IPS-15b (cell line): Measurements from ENCODE around the gene VWA7.
A peak's percentile ranks its signal among the peaks of the same experiment; 100 is the strongest.
"Not testable (repeated sequence)": the region's sequence is repeated elsewhere in the genome, so short reads cannot be mapped to it uniquely, and the experiment has no call there.

Experiments used
- H3K27me3 ChIP-seq: one replicate; pipeline ENCODE4 v1.6.1; 2013; ENCODE audit warnings: low read length; ENCODE audit not compliant: control insufficient read depth, insufficient read depth
- H3K36me3 ChIP-seq: one replicate; pipeline ENCODE4 v1.6.1; 2013; ENCODE audit warnings: low read length; ENCODE audit not compliant: control insufficient read depth, insufficient read depth
- H3K4me1 ChIP-seq: one replicate; pipeline ENCODE4 v1.6.1; 2013; ENCODE audit warnings: mild to moderate bottlenecking, low read length; ENCODE audit not compliant: control insufficient read depth, insufficient read depth
- H3K4me3 ChIP-seq: one replicate; pipeline ENCODE4 v1.5.1; 2013; ENCODE audit warnings: low read depth, low read length
- H3K9ac ChIP-seq: one replicate; pipeline ENCODE4 v1.6.1; 2013; ENCODE audit warnings: low read depth, mild to moderate bottlenecking, low read length
- H3K9me3 ChIP-seq: one replicate; pipeline ENCODE4 v1.6.1; 2013; ENCODE audit warnings: mild to moderate bottlenecking, low read length; ENCODE audit not compliant: control insufficient read depth, insufficient read depth

The VWA7 gene, protein sequence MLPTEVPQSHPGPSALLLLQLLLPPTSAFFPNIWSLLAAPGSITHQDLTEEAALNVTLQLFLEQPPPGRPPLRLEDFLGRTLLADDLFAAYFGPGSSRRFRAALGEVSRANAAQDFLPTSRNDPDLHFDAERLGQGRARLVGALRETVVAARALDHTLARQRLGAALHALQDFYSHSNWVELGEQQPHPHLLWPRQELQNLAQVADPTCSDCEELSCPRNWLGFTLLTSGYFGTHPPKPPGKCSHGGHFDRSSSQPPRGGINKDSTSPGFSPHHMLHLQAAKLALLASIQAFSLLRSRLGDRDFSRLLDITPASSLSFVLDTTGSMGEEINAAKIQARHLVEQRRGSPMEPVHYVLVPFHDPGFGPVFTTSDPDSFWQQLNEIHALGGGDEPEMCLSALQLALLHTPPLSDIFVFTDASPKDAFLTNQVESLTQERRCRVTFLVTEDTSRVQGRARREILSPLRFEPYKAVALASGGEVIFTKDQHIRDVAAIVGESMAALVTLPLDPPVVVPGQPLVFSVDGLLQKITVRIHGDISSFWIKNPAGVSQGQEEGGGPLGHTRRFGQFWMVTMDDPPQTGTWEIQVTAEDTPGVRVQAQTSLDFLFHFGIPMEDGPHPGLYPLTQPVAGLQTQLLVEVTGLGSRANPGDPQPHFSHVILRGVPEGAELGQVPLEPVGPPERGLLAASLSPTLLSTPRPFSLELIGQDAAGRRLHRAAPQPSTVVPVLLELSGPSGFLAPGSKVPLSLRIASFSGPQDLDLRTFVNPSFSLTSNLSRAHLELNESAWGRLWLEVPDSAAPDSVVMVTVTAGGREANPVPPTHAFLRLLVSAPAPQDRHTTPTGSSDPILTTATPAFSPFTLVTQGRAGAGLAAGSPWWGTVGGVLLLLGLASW

DNA sequence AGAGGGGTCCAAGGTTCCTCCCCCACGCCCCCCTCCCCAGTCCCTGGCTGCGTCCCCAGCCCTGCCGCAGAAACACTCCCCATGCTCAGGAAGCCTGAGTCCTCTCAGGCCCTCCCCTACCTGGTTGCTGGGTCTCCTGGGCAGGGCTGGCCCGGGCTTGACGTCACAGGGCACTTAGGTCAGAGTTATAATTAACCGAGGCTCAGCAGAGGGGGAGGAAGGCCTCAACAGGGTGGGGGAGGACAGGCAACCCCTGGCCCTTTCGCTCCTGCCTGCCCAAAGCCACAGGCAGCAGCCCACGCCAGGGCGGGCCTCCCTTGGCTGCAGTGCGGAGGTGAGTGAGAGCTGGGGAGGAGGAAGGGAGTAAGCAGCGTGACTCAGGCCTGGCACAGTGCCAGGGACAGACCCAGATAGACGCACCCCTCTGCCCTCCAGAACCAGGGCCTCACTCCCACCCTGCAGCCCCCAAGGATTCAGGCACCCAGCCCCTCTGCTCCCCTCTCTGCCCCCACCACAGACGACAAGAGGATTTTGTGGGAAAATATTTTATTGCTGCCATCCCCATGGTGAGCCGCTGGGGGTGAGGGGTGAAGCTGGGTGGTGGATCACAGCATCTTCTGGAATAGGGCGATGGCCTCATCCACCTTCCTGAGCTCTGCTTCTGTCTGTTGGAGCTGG lies at the start of gene VWA7:
TSS of gene VWA7 (minus strand) at position 340 of the 678 bp plus-strand sequence. CDS start 549 bp downstream, outside the sequence.
- H3K4me3 ChIP-seq, result no peak within 1 kb of the TSS

DNA sequence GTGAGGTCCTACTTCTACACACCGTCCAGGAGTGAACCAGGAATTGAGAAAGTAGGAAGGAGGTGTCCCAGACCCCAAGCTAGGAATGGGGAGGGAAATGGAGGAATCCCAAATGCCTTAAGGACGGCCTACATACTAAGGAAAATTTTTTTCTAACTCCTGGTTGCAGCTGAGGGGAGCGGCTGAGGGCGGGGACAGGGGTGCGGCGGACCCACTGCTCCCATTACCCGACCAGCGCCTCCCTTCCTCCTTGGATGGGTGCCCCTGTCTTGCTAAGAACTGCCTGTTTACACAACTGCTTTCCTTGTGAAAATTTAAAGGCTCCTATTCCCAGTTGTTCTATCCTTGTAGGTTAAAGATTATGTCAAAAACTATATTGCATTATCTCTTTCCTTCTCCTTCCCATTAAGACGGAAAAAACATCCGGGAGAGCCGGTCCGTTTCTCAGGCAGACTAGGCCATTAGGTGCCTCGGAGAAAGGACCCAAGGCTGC lies 49.7 kb upstream of the VWA7 start:
- Histone ChIP-seq H3K27me3 (no peaks in the 10 kb centered on the region), H3K4me1 (peaks cover 4% of the 10 kb centered on the region), H3K9ac (peak overlapping the region; percentile 38), H3K9me3 (no peaks in the 10 kb centered on the region), H3K36me3 (no peaks in the 10 kb centered on the region), H3K4me3 (peak overlapping the region; percentile 68)

More for the DNA sequence above, at the start of gene VWA7:
- H3K9ac ChIP-seq, result no peak within 1 kb of the TSS
- no peaks in the 10 kb centered on the region for H3K27me3 ChIP-seq
- no peaks in the 10 kb centered on the region for H3K4me1 ChIP-seq
- no peaks in the 10 kb centered on the region for H3K9me3 ChIP-seq
- H3K36me3 ChIP-seq, result peaks cover 38% of the 10 kb centered on the region

- Histone ChIP-seq H3K4me1 (peaks cover 4% of the 10 kb centered on the region), H3K27me3 (no peaks in the 10 kb centered on the region), H3K9me3 (no peaks in the 10 kb centered on the region), H3K9ac (no peak overlapping the region), H3K4me3 (no peak overlapping the region), H3K36me3 (no peaks in the 10 kb centered on the region)
These were observed 48.4 kb upstream of the VWA7 start for GRCh38 chr6:31825553-31825952.

GRCh38 chr6:31823592-31824196 lies 46.6 kb upstream of the VWA7 start:
- H3K9ac ChIP-seq, H3K9me3 ChIP-seq, H3K4me1 ChIP-seq: not testable (repeated sequence)

GRCh38 chr6:31822036-31822821 lies 45.1 kb upstream of the VWA7 start:
- H3K4me3 ChIP-seq, result peak overlapping the region; percentile 77
- no peaks in the 10 kb centered on the region for H3K9me3 ChIP-seq
- no peaks in the 10 kb centered on the region for H3K27me3 ChIP-seq
- H3K4me1 ChIP-seq, result peaks cover 4% of the 10 kb centered on the region
- H3K36me3 ChIP-seq, result no peaks in the 10 kb centered on the region
- peak overlapping the region; percentile 79 for H3K9ac ChIP-seq

More at GRCh38 chr6:31823592-31824196, 46.6 kb upstream of the VWA7 start:
- H3K4me3 ChIP-seq, H3K36me3 ChIP-seq, H3K27me3 ChIP-seq: not testable (repeated sequence)

DNA sequence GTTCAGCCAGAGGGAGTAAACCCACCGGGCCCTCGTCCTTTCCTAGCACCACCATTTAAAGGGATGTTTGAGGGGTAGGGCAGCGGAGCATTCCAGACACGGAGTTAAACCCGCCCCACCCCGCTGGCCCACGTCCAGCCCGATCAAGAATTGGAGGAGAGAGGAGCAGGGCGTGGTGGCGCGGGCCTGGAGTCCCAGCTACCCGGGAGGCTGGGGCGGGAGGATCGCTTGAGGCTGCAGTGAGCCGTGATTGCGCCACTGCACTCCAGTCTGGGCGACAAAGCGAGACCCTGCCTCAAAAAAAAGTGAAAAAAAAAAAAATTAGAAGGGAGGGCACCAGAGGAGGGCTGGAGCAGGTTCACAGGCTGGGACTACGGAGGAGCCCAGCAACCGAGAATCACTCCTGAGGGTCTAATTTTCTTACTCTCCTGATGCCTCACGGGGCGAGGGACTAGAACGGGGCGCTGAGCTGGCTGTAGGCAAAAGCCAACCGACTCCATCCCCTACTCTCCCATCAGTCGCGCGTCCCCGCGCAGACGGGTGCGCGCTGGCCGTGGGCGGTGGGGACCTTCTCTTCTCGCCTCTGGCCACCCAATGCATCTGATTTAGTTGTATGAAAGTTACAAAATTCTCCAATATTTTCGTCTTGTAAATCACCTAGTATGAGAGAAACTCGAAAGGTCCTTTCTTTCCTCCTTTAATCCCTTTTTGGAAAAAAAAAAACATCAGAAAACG lies 44.3 kb upstream of the VWA7 start:
- H3K27me3 ChIP-seq, result no peaks in the 10 kb centered on the region
- no peaks in the 10 kb centered on the region for H3K9me3 ChIP-seq
- peak overlapping the region; percentile 77 for H3K4me3 ChIP-seq
- H3K4me1 ChIP-seq, result peaks cover 4% of the 10 kb centered on the region
- H3K36me3 ChIP-seq, result no peaks in the 10 kb centered on the region
- peak overlapping the region; percentile 56 for H3K9ac ChIP-seq

GRCh38 chr6:31820399-31820798 lies 43.3 kb upstream of the VWA7 start:
- H3K9me3 ChIP-seq, H3K4me1 ChIP-seq, H3K27me3 ChIP-seq, H3K4me3 ChIP-seq, H3K9ac ChIP-seq, H3K36me3 ChIP-seq: not testable (repeated sequence)

DNA sequence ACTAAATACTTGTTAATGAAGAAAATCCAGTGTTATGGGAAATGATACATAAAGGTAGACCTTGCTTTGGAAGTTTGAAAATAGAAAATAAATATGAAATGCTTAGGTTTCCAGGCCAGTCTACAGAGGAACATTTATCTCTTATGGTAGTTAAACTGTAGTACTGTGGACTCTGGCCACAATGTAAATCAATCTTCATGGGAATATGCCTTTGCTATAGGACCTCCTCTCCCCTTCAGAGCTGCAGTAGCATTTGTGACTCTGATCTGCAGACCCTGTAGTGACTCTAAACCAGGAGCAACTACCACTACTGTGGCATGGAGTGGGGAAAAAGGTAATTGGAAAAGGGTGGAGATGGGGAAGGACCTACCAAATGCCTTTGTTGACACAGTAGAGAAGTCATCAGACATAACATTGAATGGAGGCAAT lies 42.8 kb upstream of the VWA7 start:
- Histone ChIP-seq H3K4me3 (no peak overlapping the region), H3K27me3 (no peaks in the 10 kb centered on the region), H3K9ac (no peak overlapping the region), H3K9me3 (no peaks in the 10 kb centered on the region), H3K36me3 (no peaks in the 10 kb centered on the region), H3K4me1 (peaks cover 4% of the 10 kb centered on the region)

DNA sequence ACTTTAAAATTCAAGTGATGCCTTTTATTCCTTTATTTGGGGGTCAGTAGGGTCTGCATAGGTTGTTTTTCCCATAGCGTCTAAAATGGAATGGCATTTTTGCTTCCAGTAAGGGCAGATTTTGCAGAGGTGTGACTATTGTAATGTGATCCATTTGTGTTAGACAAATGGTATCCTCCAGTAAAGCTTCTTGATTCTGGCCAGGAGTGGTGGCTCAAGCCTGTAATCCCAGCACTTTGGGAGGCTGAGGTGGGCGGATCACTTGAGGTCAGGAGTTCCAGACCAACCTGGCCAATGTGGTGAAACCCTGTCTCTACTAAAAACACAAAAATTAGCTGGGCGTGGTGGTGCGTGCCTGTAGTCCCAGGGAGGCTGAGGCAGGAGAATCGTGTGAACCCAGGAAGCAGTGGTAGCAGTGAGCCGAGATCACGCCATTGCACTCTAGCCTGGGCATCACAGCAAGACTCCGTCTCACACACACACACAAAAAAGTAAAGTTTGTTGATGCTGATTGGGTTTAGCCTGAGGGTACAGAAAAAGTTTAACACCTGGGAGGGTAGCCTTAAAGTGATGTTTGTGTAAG lies 40.9 kb upstream of the VWA7 start:
- not testable (repeated sequence) for H3K4me1 ChIP-seq, H3K9ac ChIP-seq, H3K36me3 ChIP-seq, H3K27me3 ChIP-seq, H3K9me3 ChIP-seq
- H3K4me3 ChIP-seq, result peak overlapping the region; percentile 14
